GM19324 (cell line): Measurements from ENCODE around the gene MGAT4B.

ENCODE experiments used
- ATAC-seq: cut with Tn5 transposase; IDR thresholded peaks from one replicate; pipeline ENCODE4 v1.9.1; 2021; ENCODE audit warnings: mild to moderate bottlenecking, moderate library complexity; ENCODE audit not compliant: unreplicated experiment, low FRiP score

The MGAT4B gene

GRCh38 chr5:179774442-179774841, 32.2 kb downstream of the MGAT4B start:
- no peak for ATAC-seq

- no peak for ATAC-seq
Measured at GRCh38 chr5:179773686-179774040, 33.0 kb downstream of the MGAT4B start.

DNA sequence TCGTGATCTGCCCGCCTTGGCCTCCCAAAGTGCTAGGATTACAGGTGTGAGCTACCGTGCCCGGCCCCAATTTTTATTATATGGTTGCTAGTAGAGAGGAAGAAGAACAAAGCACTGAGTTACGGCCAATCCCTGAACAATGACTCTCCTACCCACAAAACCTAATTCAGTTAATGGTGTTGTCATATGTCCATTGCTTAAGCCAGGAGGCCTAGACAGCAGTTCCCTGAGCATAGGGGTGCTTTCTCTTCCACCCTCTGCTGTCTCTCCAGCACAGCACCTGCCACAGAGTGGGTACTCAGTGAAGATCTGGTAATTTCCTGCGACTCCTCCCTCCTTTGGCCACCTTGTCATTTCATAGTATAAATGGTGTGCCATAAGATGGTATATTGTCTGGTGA, 34.3 kb downstream of the MGAT4B start:
- no peak for ATAC-seq

- no peak for ATAC-seq
Measured at GRCh38 chr5:179771311-179771895, 35.3 kb downstream of the MGAT4B start.

DNA sequence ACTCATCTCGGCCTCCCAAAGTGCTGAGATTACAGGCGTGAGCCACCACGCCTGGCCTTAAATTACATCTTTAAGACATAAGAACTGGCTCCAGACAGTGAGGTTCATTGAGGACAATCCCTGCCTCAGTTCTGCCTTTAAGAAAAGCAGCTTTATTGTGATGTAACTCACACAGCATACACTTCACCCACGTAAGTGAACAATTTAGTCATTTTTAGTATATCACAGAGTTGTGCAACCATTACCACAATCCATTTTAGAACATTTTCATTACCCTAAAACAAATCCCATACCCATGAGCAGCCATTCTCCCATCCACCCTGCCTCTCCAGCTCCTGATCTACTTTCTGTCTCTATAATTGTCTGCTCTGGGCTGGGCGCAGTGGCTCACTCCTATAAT, 36.9 kb downstream of the MGAT4B start:
- no peak for ATAC-seq

- no peak for ATAC-seq
Measured at GRCh38 chr5:179769271-179769670, 37.4 kb downstream of the MGAT4B start.

DNA sequence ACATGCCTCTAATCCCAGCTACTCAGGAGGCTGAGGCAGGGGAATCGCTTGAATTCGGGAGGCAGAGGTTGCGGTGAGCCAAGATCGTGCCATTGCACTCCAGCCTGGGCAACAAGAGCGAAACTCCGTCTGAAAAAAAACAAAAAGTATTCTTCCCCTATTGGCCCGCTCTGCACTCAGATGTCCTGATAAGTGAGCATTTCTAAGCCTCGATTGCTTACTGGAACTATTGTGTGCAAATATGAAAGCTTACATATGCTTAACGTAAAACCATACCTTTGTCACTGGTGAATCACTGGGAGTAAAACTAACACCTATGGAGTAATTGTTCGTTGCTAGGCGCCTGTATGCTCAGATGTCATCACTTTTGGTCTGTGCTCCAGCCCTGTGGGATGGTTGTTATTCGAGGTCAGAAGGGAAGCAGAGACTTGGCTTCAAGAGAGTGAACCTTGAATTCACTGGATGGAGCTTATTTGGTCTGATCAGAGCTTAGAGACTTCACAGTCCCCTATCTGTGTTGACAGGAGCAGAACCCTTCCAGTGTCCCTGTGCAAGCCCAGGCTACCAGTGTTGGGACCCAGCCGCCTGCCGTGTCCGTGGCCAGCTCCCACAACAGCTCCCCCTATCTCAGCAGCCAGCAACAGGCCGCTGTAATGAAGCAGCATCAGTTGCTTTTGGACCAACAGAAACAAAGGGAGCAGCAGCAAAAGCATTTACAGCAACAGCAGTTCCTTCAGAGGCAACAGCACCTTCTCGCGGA, 38.2 kb downstream of the MGAT4B start:
- ATAC-seq = no peak

DNA sequence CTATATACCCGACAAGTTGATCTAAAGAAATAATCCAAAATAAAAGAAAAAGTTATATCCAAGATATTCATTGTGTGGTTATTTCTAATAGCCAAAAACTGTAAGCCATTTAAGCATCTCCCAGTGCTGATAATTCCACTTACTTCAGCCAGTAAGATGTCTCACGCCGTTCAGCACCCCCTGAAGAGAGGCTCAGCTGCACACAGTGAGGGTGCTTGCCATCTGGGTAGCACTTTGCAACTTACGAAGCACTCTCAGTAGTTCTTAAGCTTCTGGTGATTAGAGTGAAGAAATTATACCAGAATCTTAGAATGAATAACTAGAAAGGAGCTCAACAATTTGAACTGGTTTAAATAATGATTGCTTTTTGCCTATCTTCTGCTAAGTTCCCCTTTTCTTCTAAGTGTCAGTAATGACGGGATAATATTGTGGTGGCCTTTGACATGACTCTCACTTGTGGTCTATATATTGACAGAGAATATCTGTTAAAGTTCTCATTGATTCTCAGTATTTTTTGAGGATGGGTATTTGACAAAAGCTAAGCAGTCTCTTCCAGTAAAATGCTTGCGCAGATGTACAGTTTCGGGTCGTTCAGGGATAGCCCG, 39.1 kb downstream of the MGAT4B start:
- ATAC-seq = no peak

DNA sequence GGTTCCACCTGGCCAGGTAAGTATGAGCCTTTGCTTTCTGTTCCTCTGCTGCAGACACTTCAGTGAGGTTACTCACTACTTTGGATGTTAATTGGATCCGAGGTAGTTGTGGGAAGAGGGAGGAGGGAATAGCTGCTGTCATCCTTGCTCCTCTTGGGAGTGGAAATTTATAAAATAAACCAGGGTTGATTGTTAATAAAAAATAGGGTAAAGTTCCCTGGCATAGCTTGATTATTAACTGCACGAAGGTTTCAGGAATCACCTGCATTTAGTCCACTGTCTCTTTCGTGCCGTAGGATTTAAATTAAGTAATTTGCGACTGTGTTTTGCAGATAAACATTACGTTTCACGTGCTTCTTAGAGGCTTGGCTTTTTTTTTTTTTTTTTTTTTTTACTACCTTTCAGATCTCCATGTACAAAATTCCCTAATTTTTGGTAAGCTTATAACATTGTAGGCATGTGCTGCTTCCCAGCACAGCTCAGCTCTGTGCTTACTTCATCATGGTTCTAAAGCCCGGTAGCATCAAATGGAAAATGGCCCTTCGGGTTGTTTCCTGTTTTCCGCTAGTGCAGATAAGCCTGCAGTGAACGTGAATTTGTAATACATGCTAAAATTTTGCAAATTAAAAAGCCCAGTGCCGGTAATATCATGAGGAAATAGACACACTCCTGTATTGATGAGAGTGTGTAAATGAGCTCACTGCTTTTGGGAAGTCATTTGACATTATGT, 39.8 kb downstream of the MGAT4B start:
- ATAC-seq = no peak

DNA sequence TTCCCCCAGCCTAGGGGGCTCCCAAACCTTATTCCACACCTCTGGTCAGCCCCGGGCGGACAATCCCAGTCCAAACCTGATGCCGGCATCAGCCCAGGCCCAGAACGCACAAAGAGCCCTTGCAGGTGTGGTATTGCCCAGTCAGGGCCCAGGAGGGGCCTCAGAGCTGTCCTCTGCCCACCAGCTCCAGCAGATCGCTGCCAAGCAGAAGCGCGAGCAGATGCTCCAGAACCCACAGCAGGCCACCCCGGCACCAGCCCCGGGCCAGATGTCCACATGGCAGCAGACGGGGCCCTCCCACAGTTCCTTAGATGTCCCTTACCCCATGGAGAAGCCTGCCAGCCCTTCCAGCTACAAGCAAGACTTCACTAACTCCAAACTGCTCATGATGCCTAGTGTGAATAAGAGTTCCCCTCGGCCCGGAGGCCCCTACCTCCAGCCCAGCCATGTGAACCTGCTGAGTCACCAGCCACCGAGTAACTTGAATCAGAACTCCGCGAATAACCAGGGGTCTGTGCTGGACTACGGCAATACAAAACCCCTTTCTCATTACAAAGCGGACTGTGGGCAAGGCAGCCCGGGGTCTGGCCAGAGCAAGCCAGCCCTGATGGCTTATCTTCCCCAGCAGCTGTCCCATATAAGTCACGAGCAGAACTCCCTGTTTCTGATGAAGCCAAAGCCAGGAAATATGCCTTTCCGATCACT, 40.5 kb downstream of the MGAT4B start:
- no peak for ATAC-seq

GRCh38 chr5:179765400-179765799, 41.3 kb downstream of the MGAT4B start:
- ATAC-seq = no peak

DNA sequence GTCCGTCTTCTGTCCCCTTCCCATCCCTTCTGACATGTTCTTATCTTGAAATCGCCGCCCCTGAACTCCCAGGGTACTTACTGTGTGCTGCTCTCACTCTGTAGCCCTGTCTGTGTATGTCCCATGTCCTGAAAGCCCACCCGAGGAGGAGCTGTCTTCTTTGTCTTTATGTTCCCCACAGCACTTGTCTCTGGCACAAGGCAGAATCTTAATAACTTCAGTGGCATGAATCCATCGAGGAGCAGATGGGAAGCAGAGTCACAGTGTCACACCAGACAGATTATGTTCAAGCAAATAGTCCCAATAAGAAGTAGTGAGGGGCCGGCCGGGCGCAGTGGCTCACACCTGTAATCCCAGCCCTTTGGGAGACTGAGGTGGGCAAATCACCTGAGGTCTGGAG, 42.6 kb downstream of the MGAT4B start:
- no peak for ATAC-seq

DNA sequence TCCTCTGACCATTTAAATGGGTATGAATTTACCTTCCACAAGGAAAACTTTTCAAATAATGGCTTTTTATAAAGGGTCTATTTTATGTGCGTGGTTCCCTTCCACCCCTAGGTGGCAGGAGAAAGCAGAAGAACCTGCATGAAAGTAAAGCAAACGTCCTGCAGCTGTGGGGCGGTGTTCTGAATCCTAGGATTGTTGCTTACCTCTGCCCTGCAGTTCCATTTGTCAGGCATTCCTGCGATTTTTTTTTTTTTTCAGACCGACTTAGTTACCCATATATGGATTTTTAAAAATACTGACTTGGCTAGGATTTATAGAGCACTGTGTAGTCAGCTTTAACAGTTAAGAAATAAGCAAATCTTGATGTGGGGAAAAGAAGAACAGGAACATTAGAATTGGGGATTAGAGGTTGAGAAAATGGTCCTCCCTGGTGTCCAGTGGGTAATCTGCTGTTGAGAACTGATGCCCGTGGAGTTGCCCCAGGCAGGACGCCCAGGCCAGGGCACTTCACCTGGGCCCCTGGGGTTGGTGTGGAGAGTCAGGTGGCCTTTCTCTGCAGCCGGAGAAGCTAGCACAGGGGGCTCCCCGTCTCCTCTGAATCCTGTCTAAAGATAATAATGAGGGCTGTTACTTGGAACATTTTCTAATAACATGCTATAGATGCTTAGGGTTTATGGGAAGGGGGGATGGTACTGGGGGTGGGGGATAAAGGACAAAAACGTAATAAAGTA, 43.3 kb downstream of the MGAT4B start:
- no peak for ATAC-seq

GRCh38 chr5:179762781-179763176, 43.9 kb downstream of the MGAT4B start:
- no peak for ATAC-seq

DNA sequence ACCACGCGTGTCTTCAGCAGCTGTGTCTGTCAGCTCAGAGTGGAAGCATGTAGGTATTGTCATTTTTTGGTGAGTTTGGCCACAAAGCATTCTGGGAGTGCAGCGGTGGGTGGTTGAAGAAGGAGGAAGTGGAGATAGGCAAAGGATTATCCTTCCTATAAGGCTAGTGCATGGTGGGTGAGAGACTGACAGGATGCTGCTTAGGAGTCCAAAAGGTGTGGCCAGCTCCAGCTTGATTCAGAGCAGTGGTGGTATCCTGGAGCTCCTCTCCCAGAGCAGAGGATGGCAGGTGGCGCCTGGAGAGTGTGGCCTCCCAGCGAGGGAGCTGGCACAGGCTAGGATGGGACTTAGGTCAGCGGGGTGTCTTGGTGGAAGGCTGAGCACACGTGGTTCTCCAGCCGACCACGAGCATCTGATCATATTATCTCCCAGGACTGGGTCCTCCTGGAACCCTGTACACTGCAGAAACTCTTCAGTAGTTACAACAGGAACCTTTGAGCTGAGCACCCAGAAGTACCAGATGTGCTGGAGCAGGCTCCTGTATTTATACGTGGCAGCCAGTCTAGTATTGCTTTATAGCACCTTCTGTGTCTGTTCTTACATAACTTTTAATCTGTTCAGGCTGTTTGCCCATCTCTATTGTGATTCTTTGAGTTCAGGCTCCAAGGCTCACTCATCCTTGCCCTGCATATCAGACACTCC, 44.4 kb downstream of the MGAT4B start:
- ATAC-seq = no peak

GRCh38 chr5:179759581-179760551, 46.8 kb downstream of the MGAT4B start:
- ATAC-seq = no peak

DNA sequence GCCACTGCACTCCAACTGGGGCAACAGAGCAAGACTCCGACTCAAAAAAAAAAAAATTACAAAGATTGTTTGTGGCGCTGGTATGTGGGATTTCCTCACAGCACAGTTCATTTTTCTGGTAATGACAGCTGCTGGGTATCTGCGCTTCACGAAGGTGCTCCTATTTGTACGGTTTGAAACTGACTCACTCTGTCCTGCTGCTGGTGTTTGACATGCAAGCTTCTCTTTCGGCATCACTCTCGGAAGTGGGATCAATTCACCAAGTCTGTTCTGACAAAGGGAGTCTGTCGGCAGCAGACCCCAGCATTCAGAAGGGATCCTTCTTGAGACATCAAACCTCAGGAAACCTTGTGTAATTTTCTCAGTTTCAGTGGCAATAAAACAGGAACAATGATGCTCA, 47.7 kb downstream of the MGAT4B start:
- ATAC-seq = no peak

GRCh38 chr5:179755022-179755421, 51.6 kb downstream of the MGAT4B start:
- ATAC-seq = no peak
